GM21723 (cell line): ENCODE data around the gene SH3RF3.

ENCODE experiments used
- ATAC-seq: cut with Tn5 transposase; IDR thresholded peaks from one replicate; pipeline ENCODE4 v1.9.1; 2021; ENCODE audit warnings: mild to moderate bottlenecking, moderate library complexity; ENCODE audit not compliant: unreplicated experiment

SH3RF3 gene

GRCh38 chr2:109402980-109403840, 274.2 kb downstream of the SH3RF3 start:
- ATAC-seq, result no peak

- ATAC-seq, result no peak
Observed at GRCh38 chr2:109403841-109404201, 274.8 kb downstream of the SH3RF3 start.

GRCh38 chr2:109404681-109405080, 275.7 kb downstream of the SH3RF3 start:
- ATAC-seq, result no peak

GRCh38 chr2:109405873-109406272, 276.9 kb downstream of the SH3RF3 start:
- ATAC-seq, result no peak

GRCh38 chr2:109406301-109406700, 277.3 kb downstream of the SH3RF3 start:
- ATAC-seq, result no peak

GRCh38 chr2:109407276-109408042, 278.5 kb downstream of the SH3RF3 start:
- ATAC-seq, result no peak

GRCh38 chr2:109408043-109408335, 279.0 kb downstream of the SH3RF3 start:
- ATAC-seq, result no peak

GRCh38 chr2:109409321-109410038, 280.5 kb downstream of the SH3RF3 start:
- ATAC-seq, result no peak

- no peak for ATAC-seq
Observed at GRCh38 chr2:109410039-109410815, 281.2 kb downstream of the SH3RF3 start.

- no peak for ATAC-seq
Observed at GRCh38 chr2:109411640-109412325, 282.8 kb downstream of the SH3RF3 start.

- no peak for ATAC-seq
Observed at GRCh38 chr2:109415581-109416013, 286.6 kb downstream of the SH3RF3 start.

- no peak for ATAC-seq
Observed at GRCh38 chr2:109417701-109418335, 288.8 kb downstream of the SH3RF3 start.

- no peak for ATAC-seq
Observed at GRCh38 chr2:109418716-109419115, 289.7 kb downstream of the SH3RF3 start.

GRCh38 chr2:109419171-109419756, 290.3 kb downstream of the SH3RF3 start:
- ATAC-seq, result no peak

GRCh38 chr2:109419960-109420370, 291.0 kb downstream of the SH3RF3 start:
- ATAC-seq, result no peak

- no peak for ATAC-seq
Observed at GRCh38 chr2:109421101-109421500, 292.1 kb downstream of the SH3RF3 start.

- ATAC-seq, result no peak
Observed at GRCh38 chr2:109421642-109422041, 292.6 kb downstream of the SH3RF3 start.

- ATAC-seq, result no peak
Observed at GRCh38 chr2:109422071-109422757, 293.2 kb downstream of the SH3RF3 start.
